Kidney capillary endothelial cell (primary cell): ENCODE results near the gene PRLR.
A peak's percentile ranks its signal among the peaks of the same experiment; 100 is the strongest.
"Not testable (repeated sequence)": the region's sequence is repeated elsewhere in the genome, so short reads cannot be mapped to it uniquely, and the experiment has no call there.

Source experiments
- DNase-seq: peaks from one replicate; pipeline ENCODE4 v3.0.0-alpha.2; 2018; ENCODE audit warnings: low spot score

Gene PRLR

GRCh38 chr5:35124932-35125331 is 105.4 kb downstream of the PRLR start:
- DNase-seq, result no peak

GRCh38 chr5:35122819-35123218 is 107.5 kb downstream of the PRLR start:
- DNase-seq, result no peak

DNA sequence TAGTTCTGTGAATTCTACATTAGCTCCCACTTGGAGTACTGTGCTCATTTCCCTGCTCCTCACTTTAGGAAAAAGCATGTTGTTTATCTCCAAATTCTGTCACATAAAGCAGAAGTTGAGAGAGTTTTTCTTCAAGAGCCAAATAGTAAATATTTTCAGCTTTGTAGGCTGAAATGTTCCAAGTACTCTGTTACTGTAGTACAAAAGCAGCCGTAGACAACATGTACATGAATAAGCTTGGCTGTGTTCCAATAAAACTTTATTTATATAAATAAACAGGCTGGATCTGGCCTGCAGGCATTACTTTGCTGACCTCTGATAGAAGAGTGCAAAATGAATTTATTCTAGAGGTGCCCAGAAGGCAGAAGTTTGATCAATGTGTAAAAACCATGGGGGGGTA is 109.6 kb downstream of the PRLR start:
- no peak for DNase-seq

- peak; percentile 30 for DNase-seq
These were observed 112.3 kb downstream of the PRLR start for GRCh38 chr5:35117967-35118366.

DNA sequence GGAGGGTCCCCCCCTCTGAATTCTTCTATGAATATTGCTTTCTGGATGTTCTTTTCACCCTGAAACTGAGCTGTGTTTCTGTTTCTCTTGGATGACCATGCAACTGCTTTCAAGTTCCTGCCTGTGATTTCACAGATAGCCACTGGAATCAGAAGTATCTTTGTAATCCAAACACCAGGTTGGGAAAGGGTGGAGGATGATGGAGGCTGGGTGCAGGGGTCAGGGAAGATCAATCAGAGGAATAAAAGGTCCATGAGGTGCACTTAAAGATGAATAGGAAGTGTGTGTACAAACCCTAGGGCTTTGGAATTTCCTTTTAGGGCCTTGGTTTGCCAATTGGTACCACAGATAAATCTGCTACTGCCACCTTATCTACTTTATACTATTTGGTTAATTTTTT is 114.4 kb downstream of the PRLR start:
- no peak for DNase-seq

- DNase-seq, result no peak
These were observed 115.6 kb downstream of the PRLR start for GRCh38 chr5:35114698-35115097.

- no peak for DNase-seq
These were observed 118.0 kb downstream of the PRLR start for GRCh38 chr5:35112300-35112699.

DNA sequence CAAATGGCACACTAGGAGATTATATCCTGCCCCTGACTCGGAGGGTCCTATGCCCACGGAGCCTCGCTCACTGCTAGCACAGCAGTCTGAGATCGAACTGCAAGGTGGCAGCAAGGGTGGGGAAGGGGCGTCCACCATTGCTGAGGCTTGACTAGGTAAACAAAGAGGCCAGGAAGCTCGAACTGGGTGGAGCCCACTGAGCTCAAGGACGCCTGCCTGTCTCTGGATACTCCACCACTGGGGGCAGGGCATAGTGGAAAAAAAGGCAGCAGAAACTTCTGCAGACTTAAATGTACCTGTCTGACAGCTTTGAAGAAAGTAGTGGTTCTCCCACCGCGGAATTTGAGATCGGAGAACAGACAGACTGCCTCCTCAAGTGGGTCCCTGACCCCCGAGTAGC is 125.7 kb downstream of the PRLR start:
- DNase-seq, result not testable (repeated sequence)

- no peak for DNase-seq
These were observed 126.5 kb downstream of the PRLR start for GRCh38 chr5:35103637-35104299.

DNA sequence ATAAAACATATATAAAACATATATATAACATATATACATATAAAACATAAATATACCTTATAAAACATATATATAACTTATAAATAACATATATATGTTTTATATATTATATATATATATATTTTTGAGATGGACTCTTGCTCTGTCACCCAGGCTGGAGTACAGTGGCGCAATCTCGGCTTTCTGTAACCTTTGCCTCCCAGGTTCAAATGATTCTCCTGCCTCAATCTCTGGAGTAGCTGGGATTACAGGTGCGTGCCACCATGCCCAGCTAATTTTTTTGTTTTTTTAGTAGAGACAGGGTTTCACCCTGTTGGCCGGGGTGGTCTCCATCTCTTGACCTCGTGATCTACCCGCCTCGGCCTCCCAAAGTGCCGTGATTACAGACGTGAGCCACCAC is 128.6 kb downstream of the PRLR start:
- not testable (repeated sequence) for DNase-seq

DNA sequence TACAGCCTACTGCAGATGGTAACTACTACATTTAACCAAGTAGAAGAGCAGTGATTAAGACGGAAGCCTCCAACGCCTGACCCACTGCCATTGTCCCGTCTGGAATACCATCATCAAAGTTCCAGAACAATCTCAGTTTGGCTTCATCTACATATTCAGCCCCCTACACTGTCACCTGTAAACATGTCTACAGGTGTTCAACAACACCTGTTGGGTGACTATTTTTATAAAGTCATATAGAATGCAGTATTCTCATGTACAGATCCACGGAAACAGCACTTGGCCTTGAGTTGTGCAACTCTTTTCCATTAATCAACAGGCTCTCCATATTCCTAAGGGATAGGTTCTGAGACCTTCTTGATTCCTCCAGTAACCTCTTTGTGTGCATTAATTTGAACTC is 129.3 kb downstream of the PRLR start:
- DNase-seq, result no peak

DNA sequence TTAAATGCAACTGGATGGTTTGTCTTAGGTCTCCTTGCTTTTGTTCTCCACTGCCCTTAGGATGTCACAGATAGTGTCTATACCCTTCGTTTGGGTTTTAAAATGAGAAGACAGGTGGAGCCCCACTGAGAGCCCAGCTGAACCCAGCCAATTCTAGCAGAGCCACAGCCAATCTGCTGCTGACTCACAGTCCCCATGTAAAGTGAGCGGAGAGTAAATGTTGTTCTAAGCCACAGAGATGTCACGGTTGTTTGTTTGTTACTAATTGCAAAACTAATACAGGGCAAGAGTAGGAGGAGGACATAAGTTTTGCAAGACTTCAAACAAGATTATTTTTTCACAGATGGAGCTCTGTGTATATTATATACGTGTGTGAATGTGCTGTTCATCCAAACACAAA is 132.1 kb downstream of the PRLR start:
- DNase-seq, result no peak

DNA sequence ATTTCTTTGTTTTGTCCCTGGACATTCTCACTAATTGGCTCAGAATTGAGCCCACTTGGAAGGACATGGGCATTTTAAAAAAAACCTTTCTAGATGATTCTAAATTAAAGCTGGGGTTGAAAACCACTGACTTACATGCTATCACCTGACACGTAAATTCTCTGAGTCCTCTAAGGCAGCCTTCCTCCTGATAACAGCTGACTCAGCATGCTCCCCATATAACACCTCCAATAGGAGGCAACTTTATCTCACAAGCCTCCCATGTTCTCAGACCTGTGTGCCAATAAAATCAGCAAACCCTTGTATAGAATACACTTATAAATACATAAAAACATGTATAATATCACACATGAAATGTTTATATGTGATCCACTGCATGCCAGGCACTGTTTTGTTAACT is 133.4 kb downstream of the PRLR start:
- DNase-seq, result no peak

GRCh38 chr5:35096216-35096615 is 134.1 kb downstream of the PRLR start:
- no peak for DNase-seq

DNA sequence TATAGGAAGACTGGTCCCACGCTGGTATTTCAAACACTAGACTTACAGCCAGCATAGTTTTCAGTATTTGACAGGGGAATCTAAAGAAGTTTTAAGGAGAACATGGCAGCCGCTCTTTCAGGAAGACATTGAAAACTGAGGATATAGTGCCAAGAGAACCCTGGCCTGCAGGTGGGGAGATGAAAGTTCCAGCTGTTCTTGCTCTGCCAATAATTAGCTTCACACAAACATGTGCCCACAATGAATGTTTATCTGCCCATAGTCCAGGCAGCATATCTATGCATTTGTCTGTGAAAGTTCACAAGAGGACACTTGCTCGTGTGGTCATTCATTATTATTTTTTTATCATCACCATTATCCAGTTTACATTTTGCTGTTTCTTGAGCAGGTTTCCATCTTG is 134.9 kb downstream of the PRLR start:
- no peak for DNase-seq

GRCh38 chr5:35094948-35095347 is 135.3 kb downstream of the PRLR start:
- no peak for DNase-seq

GRCh38 chr5:35092703-35093102 is 137.6 kb downstream of the PRLR start:
- no peak for DNase-seq

- no peak for DNase-seq
These were observed 138.6 kb downstream of the PRLR start for GRCh38 chr5:35091704-35092103.

DNA sequence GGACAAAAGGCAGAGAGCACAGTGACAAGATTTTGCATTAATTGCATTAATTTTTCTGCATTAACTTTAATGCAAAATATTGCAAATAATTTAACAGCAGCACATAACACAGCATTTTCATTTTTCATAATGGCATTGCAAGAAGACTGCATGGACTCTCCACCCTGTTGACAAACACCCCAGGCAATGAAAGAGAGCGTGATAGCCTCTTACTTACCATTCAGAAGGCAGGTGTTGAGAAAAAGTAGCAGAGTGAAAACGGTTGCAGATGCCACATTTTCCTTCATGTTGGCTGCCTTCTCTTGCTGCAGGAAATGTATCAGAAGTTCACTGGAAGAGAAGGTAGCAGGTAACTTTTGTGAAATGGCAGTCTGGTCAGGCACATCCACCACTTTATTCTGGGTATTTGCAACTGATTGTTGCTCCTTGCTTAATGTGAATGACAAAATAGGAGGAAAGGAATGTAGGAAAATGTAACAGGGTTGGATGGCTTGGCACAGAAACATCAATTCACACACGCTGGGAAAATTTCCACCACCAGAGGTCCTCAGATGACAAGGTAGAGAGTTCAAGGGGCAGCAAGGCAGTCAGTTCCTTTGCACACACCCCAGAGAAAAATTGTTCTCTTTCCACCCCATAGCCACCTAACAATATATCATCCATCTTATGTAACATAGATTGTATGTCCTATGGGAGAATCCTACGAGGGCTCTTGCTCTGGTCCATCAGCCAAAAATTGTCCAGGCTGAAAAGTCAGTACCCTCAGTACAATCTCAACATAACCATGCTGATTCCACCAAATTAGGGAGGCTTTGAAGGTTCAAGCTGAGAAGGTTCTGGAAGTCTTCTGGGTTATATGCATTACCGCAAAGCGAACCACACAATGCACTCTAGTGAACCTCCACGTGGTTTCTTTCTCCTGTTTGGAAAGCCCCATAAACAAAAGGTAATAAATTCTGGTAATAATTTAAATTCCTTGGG is 140.7 kb downstream of the PRLR start:
- peak; percentile 44 for DNase-seq

DNA sequence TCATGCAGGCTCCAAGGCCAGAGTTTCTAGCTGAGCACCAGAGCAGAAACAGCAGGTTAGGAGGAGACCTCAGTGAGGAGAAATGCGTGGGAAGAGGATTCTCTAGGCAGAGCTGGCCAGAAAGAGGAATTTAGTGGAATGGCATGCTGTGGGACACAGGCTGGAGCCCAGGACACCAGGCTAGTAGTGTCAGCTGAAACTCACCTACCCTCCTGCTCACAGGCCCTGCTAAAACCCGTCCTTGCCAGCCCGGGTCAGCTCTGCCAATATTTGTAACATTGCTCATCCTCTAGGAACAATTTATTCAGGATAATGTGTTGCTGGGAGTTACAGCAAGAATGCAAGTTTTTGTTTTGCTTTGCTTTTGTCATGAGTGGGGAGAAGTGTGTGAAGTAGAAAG is 142.3 kb downstream of the PRLR start:
- DNase-seq, result no peak

GRCh38 chr5:35083150-35083549 is 147.1 kb downstream of the PRLR start:
- DNase-seq, result no peak

DNA sequence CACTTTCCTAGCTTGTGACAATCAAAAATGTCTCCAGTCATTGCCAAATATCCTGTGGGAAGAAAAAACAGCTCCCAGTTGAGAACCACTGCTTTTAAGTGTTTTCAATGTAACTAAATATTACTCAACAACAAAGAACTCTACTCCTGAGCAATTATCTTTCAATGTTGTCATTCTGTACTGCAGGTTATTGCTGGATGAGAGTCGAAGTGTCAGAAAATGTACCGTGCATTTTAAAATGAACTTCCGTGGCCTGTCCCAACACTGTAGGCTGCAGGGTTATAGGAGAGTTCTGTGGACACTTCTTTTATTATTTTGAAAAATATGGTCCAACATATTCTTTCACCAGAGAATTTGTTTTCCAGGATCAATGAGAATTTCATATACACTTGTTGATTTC is 147.8 kb downstream of the PRLR start:
- no peak for DNase-seq

GRCh38 chr5:35081134-35081533 is 149.2 kb downstream of the PRLR start:
- no peak for DNase-seq
